Ammon's horn (tissue), 1 donor: ENCODE results near the gene CD40LG.

Experiments
- DNase-seq: peaks from one replicate; pipeline ENCODE4 v3.0.0-alpha.2; 2016; ENCODE audit warnings: low spot score

Gene CD40LG

GRCh38 chrX:136697156-136697555, 49.2 kb downstream of the CD40LG start:
- DNase-seq = no peak

DNA sequence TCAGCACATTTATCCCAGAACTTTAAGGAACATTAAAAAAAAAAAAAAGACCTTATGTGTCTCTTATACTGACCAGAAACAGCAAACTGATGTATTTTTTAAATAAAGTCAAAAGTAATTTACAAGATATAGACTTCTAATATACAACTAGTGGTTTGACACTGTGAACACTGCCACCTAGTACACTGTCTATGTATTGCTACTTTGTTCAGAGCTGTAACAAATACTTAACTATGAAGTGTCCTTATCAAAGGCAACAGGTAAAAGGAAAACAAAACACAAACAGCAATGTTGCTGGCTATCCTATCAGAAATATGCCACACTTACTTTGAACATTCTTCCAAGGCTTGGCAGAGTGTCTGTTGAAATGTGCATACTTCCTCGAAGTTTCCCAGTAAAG, 60.4 kb downstream of the CD40LG start:
- DNase-seq = no peak
